Liver (tissue), 9 donors: Measurements from ENCODE around the gene TMEM266. TPM values are rescaled to one million over a fixed set of nuclear protein-coding genes. Genes with fewer than 3 reads are reported as not detected.
A peak's percentile ranks its signal among the peaks of the same experiment; 100 is the strongest.

ENCODE experiments used
- DNase-seq: peaks from one replicate; pipeline ENCODE4 v3.0.0-alpha.2; 2017; ENCODE audit warnings: low spot score
- H3K27ac ChIP-seq, 2 donors: one replicate each; pipeline ENCODE4 v1.7.0; 2013; ENCODE audit warnings: inconsistent platforms in 2 of 2, low read length in 2 of 2, control low read depth in 1 of 2, low read depth in 1 of 2, mild to moderate bottlenecking in 1 of 2
- H3K27me3 ChIP-seq, 4 donors: one replicate each; pipeline versions ENCODE4 v1.6.1 to v1.7.0; 2013; ENCODE audit warnings: low read length in 3 of 4, inconsistent platforms in 1 of 4, mild to moderate bottlenecking in 1 of 4, moderate library complexity in 1 of 4; ENCODE audit not compliant: control insufficient read depth in 4 of 4, insufficient read depth in 4 of 4
- H3K36me3 ChIP-seq, 4 donors: one replicate each; pipeline versions ENCODE4 v1.6.1 to v1.7.0; 2013; ENCODE audit warnings: low read length in 3 of 4, mild to moderate bottlenecking in 3 of 4, low read depth in 1 of 4, moderate library complexity in 1 of 4; ENCODE audit not compliant: control insufficient read depth in 4 of 4, insufficient read depth in 3 of 4
- H3K4me1 ChIP-seq, 4 donors: one replicate each; pipeline versions ENCODE4 v1.6.1 to v1.7.0; 2013; ENCODE audit warnings: low read length in 3 of 4, mild to moderate bottlenecking in 3 of 4, moderate library complexity in 1 of 4; ENCODE audit not compliant: control insufficient read depth in 4 of 4, insufficient read depth in 4 of 4
- H3K4me3 ChIP-seq, 3 donors: one replicate each; pipeline versions ENCODE4 v1.6.1 to v1.7.0; 2013; ENCODE audit warnings: low read length in 3 of 3, control low read depth in 1 of 3, low read depth in 1 of 3, mild to moderate bottlenecking in 1 of 3
- H3K9ac ChIP-seq, 2 donors: one replicate each; pipeline ENCODE4 v1.7.0; 2013; ENCODE audit warnings: low read length in 2 of 2, mild to moderate bottlenecking in 2 of 2, moderate library complexity in 2 of 2, control low read depth in 1 of 2, low read depth in 1 of 2
- H3K9me3 ChIP-seq, 4 donors: one replicate each; pipeline versions ENCODE4 v1.6.1 to v1.7.0; 2013; ENCODE audit warnings: low read length in 3 of 4; ENCODE audit not compliant: control insufficient read depth in 4 of 4
- EGR1 ChIP-seq, 2 donors: IDR thresholded peaks; 2 replicates each; pipeline ENCODE4 v1.6.1; 2016 to 2018; ENCODE audit warnings: antibody characterized with exemption in 2 of 2, low read depth in 2 of 2
- FOXA1 ChIP-seq: IDR thresholded peaks from 2 replicates; pipeline ENCODE4 v1.6.1; 2016; ENCODE audit warnings: antibody characterized with exemption
- HNF4A ChIP-seq, 2 donors: conservative IDR thresholded peaks; 2 replicates each; pipeline ENCODE4 v1.6.1; 2016; ENCODE audit warnings: antibody characterized with exemption in 2 of 2, mild to moderate bottlenecking in 2 of 2
- HNF4G ChIP-seq: IDR thresholded peaks from 2 replicates; pipeline ENCODE4 v1.6.1; 2016; ENCODE audit warnings: antibody characterized with exemption
- JUND ChIP-seq, 2 donors: IDR thresholded peaks; 2 replicates each; pipeline ENCODE4 v1.6.1; 2016; ENCODE audit warnings: antibody characterized with exemption in 2 of 2
- NR2F2 ChIP-seq: IDR thresholded peaks from 2 replicates; pipeline ENCODE4 v1.6.1; 2016; ENCODE audit warnings: antibody characterized with exemption
- RAD21 ChIP-seq, 2 donors: IDR thresholded peaks; 2 replicates each; pipeline ENCODE4 v1.6.1; 2016; ENCODE audit warnings: antibody characterized with exemption in 2 of 2, mild to moderate bottlenecking in 2 of 2
- TAF1 ChIP-seq: conservative IDR thresholded peaks from 2 replicates; pipeline ENCODE4 v1.6.1; 2016; ENCODE audit warnings: antibody characterized with exemption, mild to moderate bottlenecking
- YY1 ChIP-seq: IDR thresholded peaks from 2 replicates; pipeline ENCODE4 v1.6.1; 2016; ENCODE audit warnings: antibody characterized with exemption, mild to moderate bottlenecking
- WGBS: extraction: QIAGEN DNeasy Blood & Tissue Kit; methylation state at CpG from one replicate; pipeline ENCODE4 v1.1.7; 2013; 5-methylcytosine and 5-hydroxymethylcytosine counted together
- polyA plus RNA-seq, 2 donors: library from polyadenylated mRNA; stranded (reverse) in 1 of 2; unstranded in 1 of 2; fragments of 200-250 nt in 1 of 2; fragments of >200 nt in 1 of 2; fragmentation: Nextera tagmentation in 1 of 2; extraction: Ambion mirVana in 1 of 2; gene quantifications; one replicate each; pipeline versions ENCODE4 v1.2.1 to v1.2.3, GENCODE V29; 2013 to 2015
- total RNA-seq, 2 donors: library from RNA; depleted of rRNA; stranded (reverse); fragments of >200 nt; gene quantifications; one replicate each; pipeline ENCODE4 v1.2.3, GENCODE V29; 2014
- TF ChIP-seq, protein P1 (sequence below): IDR thresholded peaks from 2 replicates; pipeline ENCODE4 v1.6.1; 2016; ENCODE audit warnings: antibody characterized with exemption
- TF ChIP-seq, protein P2 (sequence below): fragments of 150-350 bp; IDR thresholded peaks from 2 replicates; pipeline ENCODE4 v1.5.1; 2017; ENCODE audit warnings: improper control_type of control experiment, low read depth, low read length; ENCODE audit not compliant: missing input control
- TF ChIP-seq, protein P3 (sequence below): IDR thresholded peaks from 2 replicates; pipeline ENCODE4 v1.6.1; 2016; ENCODE audit warnings: antibody characterized with exemption
- TF ChIP-seq, protein P4 (sequence below): IDR thresholded peaks from 2 replicates; pipeline ENCODE4 v1.6.1; 2016; ENCODE audit warnings: antibody characterized with exemption
- donor health status: healthy.
- donor health status: healthy.
- donor health status: healthy.
- donor health status: healthy.
- donor health status: healthy.

The TMEM266 gene
- total and polyA plus RNA-seq, 4 donors: 0.25 to 1.3 TPM; not detected in 2

DNA sequence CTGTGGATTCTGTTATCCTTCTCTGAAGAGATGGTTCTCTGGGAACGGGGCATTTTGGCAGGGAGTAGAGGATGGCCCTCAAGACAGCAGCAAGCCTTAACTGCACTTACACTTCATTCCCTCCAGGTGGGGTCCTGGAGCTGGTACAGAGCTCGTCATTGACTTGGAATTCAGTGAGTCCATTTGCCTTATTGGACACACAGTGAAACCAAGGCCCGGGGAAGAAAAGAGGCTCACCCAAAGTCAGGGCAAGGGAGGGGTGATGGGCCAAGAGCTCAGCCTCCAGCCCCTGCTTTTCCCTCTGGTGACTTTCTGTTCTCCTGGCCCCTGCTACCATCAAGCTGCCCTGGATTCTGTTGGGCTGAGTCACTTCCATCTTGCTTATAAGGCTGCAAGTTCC lies 125.9 kb downstream of the TMEM266 start:
- no peak overlapping the region for H3K4me3 ChIP-seq
- 54% methylated on average over 3 of the region's 3 CpGs for WGBS
- H3K36me3 ChIP-seq: no peaks in the 10 kb centered on the region
- no peak overlapping the region for H3K9ac ChIP-seq
- H3K27ac ChIP-seq: no peak overlapping the region
- H3K27me3 ChIP-seq: no peaks in the 10 kb centered on the region
- no peak for DNase-seq
- TF ChIP-seq RAD21 (IDR thresholded peaks at IDR 0.05): peak; percentile 36 to 66
- TF ChIP-seq, protein P1, sequence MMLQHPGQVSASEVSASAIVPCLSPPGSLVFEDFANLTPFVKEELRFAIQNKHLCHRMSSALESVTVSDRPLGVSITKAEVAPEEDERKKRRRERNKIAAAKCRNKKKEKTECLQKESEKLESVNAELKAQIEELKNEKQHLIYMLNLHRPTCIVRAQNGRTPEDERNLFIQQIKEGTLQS: no peak
- TF ChIP-seq, protein P2, sequence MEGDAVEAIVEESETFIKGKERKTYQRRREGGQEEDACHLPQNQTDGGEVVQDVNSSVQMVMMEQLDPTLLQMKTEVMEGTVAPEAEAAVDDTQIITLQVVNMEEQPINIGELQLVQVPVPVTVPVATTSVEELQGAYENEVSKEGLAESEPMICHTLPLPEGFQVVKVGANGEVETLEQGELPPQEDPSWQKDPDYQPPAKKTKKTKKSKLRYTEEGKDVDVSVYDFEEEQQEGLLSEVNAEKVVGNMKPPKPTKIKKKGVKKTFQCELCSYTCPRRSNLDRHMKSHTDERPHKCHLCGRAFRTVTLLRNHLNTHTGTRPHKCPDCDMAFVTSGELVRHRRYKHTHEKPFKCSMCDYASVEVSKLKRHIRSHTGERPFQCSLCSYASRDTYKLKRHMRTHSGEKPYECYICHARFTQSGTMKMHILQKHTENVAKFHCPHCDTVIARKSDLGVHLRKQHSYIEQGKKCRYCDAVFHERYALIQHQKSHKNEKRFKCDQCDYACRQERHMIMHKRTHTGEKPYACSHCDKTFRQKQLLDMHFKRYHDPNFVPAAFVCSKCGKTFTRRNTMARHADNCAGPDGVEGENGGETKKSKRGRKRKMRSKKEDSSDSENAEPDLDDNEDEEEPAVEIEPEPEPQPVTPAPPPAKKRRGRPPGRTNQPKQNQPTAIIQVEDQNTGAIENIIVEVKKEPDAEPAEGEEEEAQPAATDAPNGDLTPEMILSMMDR: peak; percentile 35
- H3K9me3 ChIP-seq: no peaks in the 10 kb centered on the region
- peaks cover 0 to 3% (median 2%) of the 10 kb centered on the region in 4 donors for H3K4me1 ChIP-seq

DNA sequence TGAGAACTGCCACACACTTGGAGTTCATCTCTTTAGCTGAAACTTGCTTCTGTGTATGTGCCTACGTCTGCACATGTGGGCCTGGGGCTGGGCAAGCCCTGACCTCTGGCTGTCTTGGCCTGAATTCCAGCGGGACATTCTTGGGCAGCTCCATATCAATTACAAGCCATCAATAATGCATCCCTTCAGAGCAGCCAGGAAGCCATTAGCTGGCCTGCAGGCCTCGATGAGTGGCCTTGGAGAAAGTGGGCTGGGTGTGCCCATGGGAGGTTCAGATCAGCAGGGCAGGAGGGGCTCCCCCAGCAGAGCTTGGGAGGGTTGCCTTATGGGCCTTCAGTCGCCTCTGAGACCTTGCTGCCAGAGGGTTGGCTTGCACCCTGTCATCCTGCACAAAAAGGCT lies 127.4 kb downstream of the TMEM266 start:
- TF ChIP-seq NR2F2 (no peak), JUND (IDR thresholded peaks at IDR 0.05) (no peak), FOXA1 (no peak), HNF4A (conservative IDR thresholded peaks at IDR 0.05) (no peak), EGR1 (IDR thresholded peaks at IDR 0.05; ENCODE audit: low read depth in 2 of 2) (no peak), HNF4G (no peak), YY1 (no peak), TAF1 (no peak)
- TF ChIP-seq, protein P3, sequence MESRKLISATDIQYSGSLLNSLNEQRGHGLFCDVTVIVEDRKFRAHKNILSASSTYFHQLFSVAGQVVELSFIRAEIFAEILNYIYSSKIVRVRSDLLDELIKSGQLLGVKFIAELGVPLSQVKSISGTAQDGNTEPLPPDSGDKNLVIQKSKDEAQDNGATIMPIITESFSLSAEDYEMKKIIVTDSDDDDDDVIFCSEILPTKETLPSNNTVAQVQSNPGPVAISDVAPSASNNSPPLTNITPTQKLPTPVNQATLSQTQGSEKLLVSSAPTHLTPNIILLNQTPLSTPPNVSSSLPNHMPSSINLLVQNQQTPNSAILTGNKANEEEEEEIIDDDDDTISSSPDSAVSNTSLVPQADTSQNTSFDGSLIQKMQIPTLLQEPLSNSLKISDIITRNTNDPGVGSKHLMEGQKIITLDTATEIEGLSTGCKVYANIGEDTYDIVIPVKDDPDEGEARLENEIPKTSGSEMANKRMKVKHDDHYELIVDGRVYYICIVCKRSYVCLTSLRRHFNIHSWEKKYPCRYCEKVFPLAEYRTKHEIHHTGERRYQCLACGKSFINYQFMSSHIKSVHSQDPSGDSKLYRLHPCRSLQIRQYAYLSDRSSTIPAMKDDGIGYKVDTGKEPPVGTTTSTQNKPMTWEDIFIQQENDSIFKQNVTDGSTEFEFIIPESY: no peak
- TF ChIP-seq, protein P4, sequence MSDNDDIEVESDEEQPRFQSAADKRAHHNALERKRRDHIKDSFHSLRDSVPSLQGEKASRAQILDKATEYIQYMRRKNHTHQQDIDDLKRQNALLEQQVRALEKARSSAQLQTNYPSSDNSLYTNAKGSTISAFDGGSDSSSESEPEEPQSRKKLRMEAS: no peak
- TF ChIP-seq, protein P1: no peak
- WGBS: 79% methylated on average over 4 of the region's 4 CpGs
- Histone ChIP-seq H3K4me1 (peaks cover 0 to 11% (median 6%) of the 10 kb centered on the region in 4 donors), H3K36me3 (no peaks in the 10 kb centered on the region), H3K9me3 (no peaks in the 10 kb centered on the region), H3K4me3 (no peak overlapping the region), H3K27ac (no peak overlapping the region), H3K27me3 (no peaks in the 10 kb centered on the region), H3K9ac (no peak overlapping the region)
- DNase-seq: no peak

DNA sequence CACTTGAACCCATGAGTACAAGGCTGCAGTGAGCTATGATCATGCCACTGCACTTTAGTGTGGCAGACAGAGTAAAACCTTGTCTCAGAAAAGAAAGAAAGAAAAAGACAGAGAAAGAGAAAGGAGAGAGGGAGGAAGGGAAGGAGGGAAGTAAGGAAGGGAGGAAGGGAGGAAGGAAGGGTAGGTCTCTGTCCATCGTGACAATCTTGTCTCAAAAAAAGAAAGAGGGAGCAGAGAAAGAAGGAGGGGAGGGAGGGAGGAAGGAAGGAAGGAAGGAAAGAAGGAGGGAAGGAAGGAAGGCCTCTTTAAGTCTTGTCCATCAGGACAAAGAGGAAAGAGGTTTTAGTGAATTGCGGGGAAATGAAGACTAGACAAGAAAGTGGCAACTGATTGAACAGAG lies 129.3 kb downstream of the TMEM266 start:
- 64% methylated on average over 2 of the region's 2 CpGs for WGBS
- Histone ChIP-seq H3K9me3 (no peaks in the 10 kb centered on the region), H3K27ac (no peak overlapping the region), H3K36me3 (no peaks in the 10 kb centered on the region), H3K27me3 (no peaks in the 10 kb centered on the region), H3K4me3 (no peak overlapping the region), H3K9ac (no peak overlapping the region), H3K4me1 (peaks cover 0 to 11% (median 6%) of the 10 kb centered on the region in 4 donors)
- TF ChIP-seq, protein P3: no peak
- TF ChIP-seq, protein P2: no peak
- TF ChIP-seq, protein P1: no peak
- DNase-seq: no peak
